ENCODE results near the gene MAP3K12. TPM values are rescaled to one million over a fixed set of nuclear protein-coding genes. Genes with fewer than 3 reads are reported as not detected.

Gene MAP3K12
- total RNA-seq, 1 donor from 2014 or later = 11.1 TPM

- H3K9ac ChIP-seq (ENCODE audit: low read length) = peak overlapping the region; percentile 20
- no peaks in the 10 kb centered on the region for H4K20me1 ChIP-seq (ENCODE audit: insufficient read depth, low read length)
- no peaks in the 10 kb centered on the region for H3K9me3 ChIP-seq (ENCODE audit: insufficient read depth, low read depth, low read length)
- H3K27ac Mint-ChIP-seq (ENCODE audit: unreplicated experiment) = no peak overlapping the region
- TF ChIP-seq EZH2 (IDR thresholded peaks at IDR 0.05; ENCODE audit: insufficient read depth, low read length) (no peak), CTCF (IDR thresholded peaks at IDR 0.05; ENCODE audit: insufficient read depth, low read depth, low read length) (no peak)
- DNase-seq (ENCODE audit: low read depth) (no peak), FAIRE-seq (no peak)
- no peak overlapping the region for H3K27ac ChIP-seq (ENCODE audit: low read depth, low read length)
- no peaks in the 10 kb centered on the region for H3K9me3 Mint-ChIP-seq (ENCODE audit: unreplicated experiment)
- peaks cover 30% of the 10 kb centered on the region for H3K4me1 ChIP-seq (ENCODE audit: insufficient read depth, low read length)
- peaks cover 26% of the 10 kb centered on the region for H3K79me2 ChIP-seq (ENCODE audit: insufficient read depth, low read length)
- no peaks in the 10 kb centered on the region for H3K27me3 Mint-ChIP-seq (ENCODE audit: low read depth, unreplicated experiment)
- no peaks in the 10 kb centered on the region for H3K27me3 ChIP-seq (ENCODE audit: insufficient read depth, low read length)
- no peak overlapping the region for H2AFZ ChIP-seq (ENCODE audit: low read depth, low read length)
- no peak overlapping the region for H3K4me3 Mint-ChIP-seq (ENCODE audit: unreplicated experiment)
- H3K4me2 ChIP-seq (ENCODE audit: low read length) = peak overlapping the region; percentile 27
- H3K4me1 Mint-ChIP-seq (ENCODE audit: low read depth, unreplicated experiment) = peaks cover 18% of the 10 kb centered on the region
- no peak overlapping the region for H3K4me3 ChIP-seq (ENCODE audit: insufficient read depth, low read depth, low read length)
- peaks cover 9% of the 10 kb centered on the region for H3K36me3 Mint-ChIP-seq (ENCODE audit: low read depth, unreplicated experiment)
- peaks cover 6% of the 10 kb centered on the region for H3K36me3 ChIP-seq (ENCODE audit: insufficient read depth, low read length)
Measured at GRCh38 chr12:53506450-53506785, 7.2 kb upstream of the MAP3K12 start.

DNA sequence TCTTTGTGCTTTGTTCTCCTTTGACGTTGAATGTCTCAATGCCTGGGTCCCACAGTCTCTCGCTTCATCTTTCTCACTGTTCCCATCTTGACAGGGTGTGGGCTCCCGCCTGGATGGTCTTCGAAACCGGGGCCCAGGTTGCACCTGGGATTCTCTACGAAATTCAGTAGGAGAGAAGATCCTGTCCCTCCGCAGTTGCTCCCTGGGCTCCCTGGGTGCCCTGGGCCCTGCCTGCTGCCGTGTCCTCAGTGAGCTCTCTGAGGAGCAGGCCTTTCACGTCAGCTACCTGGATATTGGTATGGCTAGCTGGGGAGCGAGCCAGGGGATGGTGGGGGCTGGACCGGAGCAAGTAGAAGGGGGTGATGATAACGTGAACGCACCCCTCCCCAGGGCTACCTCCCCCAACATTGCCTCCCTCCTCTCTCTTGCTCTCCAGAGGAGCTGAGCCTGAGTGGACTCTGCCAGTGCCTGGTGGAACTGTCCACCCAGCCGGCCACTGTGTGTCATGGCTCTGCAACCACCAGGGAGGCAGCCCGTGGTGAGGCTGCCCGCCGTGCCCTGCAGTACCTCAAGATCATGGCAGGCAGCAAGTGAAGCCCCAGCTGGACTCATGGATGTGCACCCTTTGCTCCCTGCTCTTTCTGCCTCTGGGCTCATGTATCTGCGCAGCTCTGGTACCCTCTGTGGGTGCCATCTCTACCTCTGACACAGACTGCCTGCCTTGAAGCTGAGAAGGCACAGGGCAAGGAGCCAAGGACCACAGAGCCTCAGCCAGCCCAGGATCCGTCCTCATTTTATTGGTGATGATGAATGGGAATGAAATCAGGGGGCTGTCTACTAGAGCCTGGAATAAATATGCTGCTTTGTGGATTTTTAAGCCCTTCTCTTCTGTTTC is 6.5 kb upstream of the MAP3K12 start:
- H3K4me3 Mint-ChIP-seq (ENCODE audit: unreplicated experiment) = no peak overlapping the region
- H3K9me3 ChIP-seq (ENCODE audit: insufficient read depth, low read depth, low read length) = no peaks in the 10 kb centered on the region
- no peak for FAIRE-seq
- H3K27me3 ChIP-seq (ENCODE audit: insufficient read depth, low read length) = no peaks in the 10 kb centered on the region
- peaks cover 6% of the 10 kb centered on the region for H3K36me3 ChIP-seq (ENCODE audit: insufficient read depth, low read length)
- peak overlapping the region; percentile 6 for H3K27ac ChIP-seq (ENCODE audit: low read depth, low read length)
- H3K4me1 Mint-ChIP-seq (ENCODE audit: low read depth, unreplicated experiment) = peaks cover 18% of the 10 kb centered on the region
- no peak overlapping the region for H3K27ac Mint-ChIP-seq (ENCODE audit: unreplicated experiment)
- TF ChIP-seq EZH2 (IDR thresholded peaks at IDR 0.05; ENCODE audit: insufficient read depth, low read length) (no peak), CTCF (IDR thresholded peaks at IDR 0.05; ENCODE audit: insufficient read depth, low read depth, low read length) (no peak)
- no peak overlapping the region for H3K4me3 ChIP-seq (ENCODE audit: insufficient read depth, low read depth, low read length)
- no peak overlapping the region for H2AFZ ChIP-seq (ENCODE audit: low read depth, low read length)
- no peaks in the 10 kb centered on the region for H4K20me1 ChIP-seq (ENCODE audit: insufficient read depth, low read length)
- H3K79me2 ChIP-seq (ENCODE audit: insufficient read depth, low read length) = peaks cover 27% of the 10 kb centered on the region
- DNase-seq (ENCODE audit: low read depth) = no peak
- H3K9me3 Mint-ChIP-seq (ENCODE audit: unreplicated experiment) = no peaks in the 10 kb centered on the region
- H3K36me3 Mint-ChIP-seq (ENCODE audit: low read depth, unreplicated experiment) = peaks cover 9% of the 10 kb centered on the region
- peaks cover 31% of the 10 kb centered on the region for H3K4me1 ChIP-seq (ENCODE audit: insufficient read depth, low read length)
- peak overlapping the region; percentile 27 for H3K4me2 ChIP-seq (ENCODE audit: low read length)
- peak overlapping the region; percentile 20 for H3K9ac ChIP-seq (ENCODE audit: low read length)
- no peaks in the 10 kb centered on the region for H3K27me3 Mint-ChIP-seq (ENCODE audit: low read depth, unreplicated experiment)

GRCh38 chr12:53505086-53505485 is 5.8 kb upstream of the MAP3K12 start:
- peak; percentile 45 for DNase-seq (ENCODE audit: low read depth)
- no peak for TF ChIP-seq CTCF (IDR thresholded peaks at IDR 0.05; ENCODE audit: insufficient read depth, low read depth, low read length)
- TF ChIP-seq EZH2 (IDR thresholded peaks at IDR 0.05; ENCODE audit: insufficient read depth, low read length) = no peak
- Histone ChIP-seq H3K79me2 (ENCODE audit: insufficient read depth, low read length) (peaks cover 27% of the 10 kb centered on the region), H4K20me1 (ENCODE audit: insufficient read depth, low read length) (no peaks in the 10 kb centered on the region), H3K4me2 (ENCODE audit: low read length) (no peak overlapping the region), H3K9ac (ENCODE audit: low read length) (peak overlapping the region; percentile 3), H3K4me1 (ENCODE audit: insufficient read depth, low read length) (peaks cover 35% of the 10 kb centered on the region), H3K9me3 (ENCODE audit: insufficient read depth, low read depth, low read length) (no peaks in the 10 kb centered on the region), H3K27me3 (ENCODE audit: insufficient read depth, low read length) (no peaks in the 10 kb centered on the region), H3K36me3 (ENCODE audit: insufficient read depth, low read length) (peaks cover 6% of the 10 kb centered on the region), H2AFZ (ENCODE audit: low read depth, low read length) (no peak overlapping the region), H3K27ac (ENCODE audit: low read depth, low read length) (peak overlapping the region; percentile 6), H3K4me3 (ENCODE audit: insufficient read depth, low read depth, low read length) (no peak overlapping the region)
- FAIRE-seq = no peak
- no peaks in the 10 kb centered on the region for H3K9me3 Mint-ChIP-seq (ENCODE audit: unreplicated experiment)
- H3K4me1 Mint-ChIP-seq (ENCODE audit: low read depth, unreplicated experiment) = peaks cover 18% of the 10 kb centered on the region
- H3K36me3 Mint-ChIP-seq (ENCODE audit: low read depth, unreplicated experiment) = peaks cover 9% of the 10 kb centered on the region
- H3K27me3 Mint-ChIP-seq (ENCODE audit: low read depth, unreplicated experiment) = no peaks in the 10 kb centered on the region
- no peak overlapping the region for H3K27ac Mint-ChIP-seq (ENCODE audit: unreplicated experiment)
- no peak overlapping the region for H3K4me3 Mint-ChIP-seq (ENCODE audit: unreplicated experiment)
